Stimulated activated CD8-positive, alpha-beta memory T cell treated with anti-CD3 and anti-CD28 coated beads, Interleukin-12 subunit alpha, Interleukin-12 subunit beta, amount 100 ng/mL, for 4 hours (primary cell): ENCODE measurements around the gene TROAP.
"Not testable (repeated sequence)": the region's sequence is repeated elsewhere in the genome, so short reads cannot be mapped to it uniquely, and the experiment has no call there.

Experiments
- DNase-seq: peaks from one replicate; pipeline ENCODE4 v3.0.0-alpha.2; 2020; ENCODE audit warnings: low read depth

The TROAP gene

GRCh38 chr12:49366652-49367380 is 43.8 kb downstream of the TROAP start:
- DNase-seq, result peak; percentile 74

- no peak for DNase-seq
Observed at GRCh38 chr12:49367381-49368239, 44.6 kb downstream of the TROAP start, which contains the start of gene SPATS2. Gene SPATS2 (plus strand): TSS chr12:49367462. CDS start chr12:49461013, 93,551 bp downstream.

- DNase-seq, result no peak
Observed at GRCh38 chr12:49368240-49368600, 45.2 kb downstream of the TROAP start.

DNA sequence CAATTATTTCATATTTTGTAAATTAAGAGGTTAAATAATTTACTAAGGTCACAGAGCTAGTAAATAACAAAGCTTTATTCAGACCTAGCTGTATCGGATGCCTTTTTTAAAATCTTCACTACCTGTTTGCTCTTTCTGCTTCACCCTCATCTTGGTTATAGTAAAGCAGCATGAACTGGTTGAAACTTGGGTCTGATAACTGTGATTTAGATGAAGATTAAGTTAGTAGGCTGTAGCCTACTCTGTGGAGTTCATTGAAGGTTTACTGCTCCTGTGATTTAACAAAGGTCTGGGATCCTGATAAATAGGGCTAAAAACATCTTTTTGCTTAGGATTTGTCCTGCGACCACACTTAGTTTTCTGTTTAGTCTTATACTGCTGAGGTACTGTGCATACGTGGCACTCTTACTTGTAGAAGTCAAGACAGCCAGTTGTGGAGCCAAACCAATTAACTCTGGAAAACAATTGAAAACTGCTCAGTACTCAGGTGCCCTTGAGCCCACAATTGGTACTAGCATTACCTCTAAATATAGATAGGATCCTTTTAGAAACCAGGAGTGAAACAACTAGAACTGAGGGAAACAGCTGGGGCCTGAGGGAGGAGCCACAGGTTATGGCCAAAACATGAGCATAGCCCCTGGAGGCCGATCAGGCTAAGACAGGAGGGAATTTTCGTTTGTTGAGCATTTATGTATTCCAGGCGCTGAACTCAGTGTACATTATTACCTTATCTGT is 46.5 kb downstream of the TROAP start:
- DNase-seq, result no peak

DNA sequence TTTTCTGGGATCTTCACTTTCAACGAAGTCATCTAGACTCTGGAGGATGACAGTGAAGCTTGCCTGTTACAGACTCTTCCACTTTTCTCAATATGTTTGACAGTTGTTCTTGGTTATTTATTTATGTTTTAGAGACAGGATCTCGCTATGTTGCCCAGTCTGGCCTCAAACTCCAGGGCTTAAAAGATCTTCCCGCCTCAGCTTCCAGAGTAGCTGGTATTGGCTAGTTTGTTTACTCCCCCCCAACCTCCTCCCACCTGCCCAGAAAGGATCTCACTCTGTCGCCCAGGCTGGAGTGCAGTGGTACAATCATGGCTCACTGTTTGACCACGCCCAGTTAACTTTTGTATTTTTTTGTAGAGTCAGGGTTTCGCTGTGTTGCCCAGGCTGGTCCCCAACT is 47.5 kb downstream of the TROAP start:
- DNase-seq, result no peak

DNA sequence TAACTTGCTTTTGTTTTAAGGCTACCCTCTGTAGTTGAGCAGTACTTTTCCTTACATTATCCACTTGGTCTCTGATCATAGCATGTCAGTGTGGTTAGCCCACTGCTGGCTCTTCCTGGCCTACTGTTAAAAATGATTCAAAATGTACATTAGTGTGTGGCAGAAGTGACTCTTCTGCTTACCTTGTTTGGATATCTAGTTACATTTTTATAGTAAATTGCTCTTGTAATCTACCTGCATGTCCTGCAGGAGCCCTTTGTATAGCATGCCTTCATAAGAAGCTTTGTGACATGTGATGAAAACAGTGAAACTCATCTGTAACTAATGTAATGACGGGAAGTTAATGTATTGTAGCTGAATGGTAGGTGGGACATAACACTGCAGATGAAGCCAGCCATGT is 52.4 kb downstream of the TROAP start:
- DNase-seq, result no peak

- DNase-seq, result no peak
Observed at GRCh38 chr12:49377386-49377785, 54.3 kb downstream of the TROAP start.

GRCh38 chr12:49380184-49380583 is 57.1 kb downstream of the TROAP start:
- not testable (repeated sequence) for DNase-seq
